NCI-H345 treated with DMSO at 0.1 percent for 48 hours (cell line): ENCODE results near the gene ZNF599.
A peak's percentile ranks its signal among the peaks of the same experiment; 100 is the strongest.

Source experiments
- DNase-seq: peaks from one replicate; lab custom pipeline; 2025; ENCODE audit not compliant: unreplicated experiment; lab: John Stamatoyannopoulos, UW

Gene ZNF599

GRCh38 chr19:34744896-34745690, 27.9 kb downstream of the ZNF599 start:
- no peak for DNase-seq

- peak; percentile 71 for DNase-seq
These were observed 38.4 kb downstream of the ZNF599 start for GRCh38 chr19:34734537-34735103.

GRCh38 chr19:34733746-34734536, 39.1 kb downstream of the ZNF599 start, which contains the start of gene ZNF181:
ZNF181 (plus strand) TSS chr19:34734243; CDS start chr19:34735038, 795 bp downstream.
- DNase-seq: peak; percentile 100

- no peak for DNase-seq
These were observed 39.7 kb downstream of the ZNF599 start for GRCh38 chr19:34733266-34733745.

GRCh38 chr19:34732612-34733211, 40.3 kb downstream of the ZNF599 start:
- DNase-seq: no peak

GRCh38 chr19:34731964-34732363, 41.1 kb downstream of the ZNF599 start:
- DNase-seq: no peak

- no peak for DNase-seq
These were observed 41.8 kb downstream of the ZNF599 start for GRCh38 chr19:34731019-34731829.

- no peak for DNase-seq
These were observed 47.6 kb downstream of the ZNF599 start for GRCh38 chr19:34725400-34725799.

- no peak for DNase-seq
These were observed 50.7 kb downstream of the ZNF599 start for GRCh38 chr19:34722353-34722752.

- no peak for DNase-seq
These were observed 57.7 kb downstream of the ZNF599 start for GRCh38 chr19:34715357-34715756.

- no peak for DNase-seq
These were observed 59.8 kb downstream of the ZNF599 start for GRCh38 chr19:34713262-34713637.

- DNase-seq: peak; percentile 81
These were observed 60.4 kb downstream of the ZNF599 start for GRCh38 chr19:34712395-34713261.

- DNase-seq: no peak
These were observed 61.1 kb downstream of the ZNF599 start for GRCh38 chr19:34711890-34712289.
